T follicular helper cell (primary cell): ENCODE results near the gene TREM1.
"Not testable (repeated sequence)": the region's sequence is repeated elsewhere in the genome, so short reads cannot be mapped to it uniquely, and the experiment has no call there.

ENCODE experiments used
- DNase-seq: peaks from one replicate; pipeline ENCODE4 v3.0.0-alpha.2; 2020; ENCODE audit warnings: low read depth

Gene TREM1

GRCh38 chr6:41297248-41297647 lies 10.8 kb upstream of the TREM1 start:
- DNase-seq = not testable (repeated sequence)

DNA sequence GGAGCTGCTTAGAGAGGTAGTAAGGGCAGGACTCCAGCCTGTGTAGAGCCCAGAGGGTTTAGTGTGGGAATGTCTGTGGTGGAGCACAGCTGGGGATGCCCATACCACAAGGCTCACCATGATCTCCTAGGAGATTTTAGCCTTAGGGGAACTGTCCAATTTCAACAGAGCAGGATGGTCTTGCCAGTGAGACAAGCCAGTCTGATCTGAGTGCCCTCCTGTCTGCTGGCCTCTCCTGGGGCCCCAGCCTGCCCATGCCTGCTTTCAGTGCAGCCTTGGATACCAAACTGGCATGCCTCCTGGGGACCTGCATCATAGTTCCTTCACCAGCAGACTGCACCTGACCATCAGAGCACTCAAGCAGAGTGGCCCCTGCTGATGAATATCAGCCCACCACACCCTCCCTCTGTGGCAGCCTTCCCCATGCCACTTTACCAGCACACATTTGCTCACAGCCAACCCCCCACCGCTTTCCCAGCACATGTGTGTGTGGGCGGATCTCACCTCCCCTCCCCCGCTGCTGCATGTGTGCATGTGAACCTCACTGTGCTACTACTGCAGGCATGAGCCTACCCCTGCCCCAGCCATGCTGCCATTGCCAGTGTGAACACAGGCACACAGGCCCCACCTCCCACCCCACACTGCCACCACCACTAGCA lies 7.9 kb upstream of the TREM1 start:
- DNase-seq = no peak

DNA sequence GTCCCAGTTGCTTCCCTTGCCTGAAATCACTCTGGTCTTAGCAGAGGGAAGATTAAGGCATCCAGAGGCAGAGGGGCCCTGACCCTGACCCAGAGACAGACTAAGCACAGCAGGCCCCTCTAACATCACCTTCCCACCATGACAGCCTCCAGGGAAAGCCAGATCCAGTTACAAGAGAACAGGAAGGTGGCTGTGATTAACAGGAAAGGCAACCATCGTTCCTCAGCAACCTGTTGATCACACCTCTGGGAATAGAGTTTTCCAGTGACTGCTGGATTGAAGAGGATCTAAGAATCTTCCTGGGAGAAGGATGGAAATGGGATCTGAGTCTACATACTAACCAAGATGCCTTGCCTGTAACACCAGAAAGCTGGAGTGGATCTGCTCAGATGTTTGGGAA lies 5.2 kb upstream of the TREM1 start:
- no peak for DNase-seq

GRCh38 chr6:41289815-41290214 lies 3.3 kb upstream of the TREM1 start:
- DNase-seq = no peak

GRCh38 chr6:41288754-41289129 lies 2.3 kb upstream of the TREM1 start:
- no peak for DNase-seq

GRCh38 chr6:41288030-41288753 lies 1.7 kb upstream of the TREM1 start:
- DNase-seq = no peak

GRCh38 chr6:41284726-41285125 lies 1.8 kb downstream of the TREM1 start:
- no peak for DNase-seq

- no peak for DNase-seq
Observed at GRCh38 chr6:41283600-41283999, 2.9 kb downstream of the TREM1 start.

DNA sequence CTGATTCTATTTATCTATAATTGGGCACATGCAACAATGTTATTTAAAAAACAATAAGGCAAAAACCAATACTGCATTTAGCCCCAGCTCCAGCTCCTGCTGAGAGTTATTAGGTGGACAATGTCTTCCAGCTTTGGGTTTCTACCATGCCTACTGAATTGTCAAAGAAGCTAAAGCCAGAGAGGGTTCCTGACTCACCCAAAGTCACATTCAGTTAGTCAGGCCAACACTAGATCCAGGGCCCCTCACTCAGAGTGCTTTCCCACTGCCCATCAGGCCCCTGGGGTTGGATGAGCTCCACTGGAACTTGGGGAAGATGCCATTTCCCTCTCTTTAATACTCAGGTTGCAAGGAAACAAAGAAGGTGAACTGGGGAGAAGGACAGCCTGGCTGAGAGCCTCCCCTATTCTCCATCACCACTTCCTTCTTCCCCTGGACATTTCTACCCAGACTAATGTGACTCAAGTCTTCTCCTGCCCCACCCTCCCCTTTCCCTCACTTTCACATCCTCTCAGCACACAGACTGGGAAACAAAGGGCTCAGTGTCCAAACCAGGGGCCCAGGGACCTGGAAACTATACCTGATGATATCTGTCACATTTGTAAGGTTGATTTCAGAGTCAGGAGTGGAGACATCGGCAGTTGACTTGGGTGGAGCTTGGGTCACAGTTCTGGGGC lies 6.0 kb downstream of the TREM1 start:
- DNase-seq = no peak

GRCh38 chr6:41278699-41279405 lies 7.6 kb downstream of the TREM1 start:
- peak; percentile 43 for DNase-seq

DNA sequence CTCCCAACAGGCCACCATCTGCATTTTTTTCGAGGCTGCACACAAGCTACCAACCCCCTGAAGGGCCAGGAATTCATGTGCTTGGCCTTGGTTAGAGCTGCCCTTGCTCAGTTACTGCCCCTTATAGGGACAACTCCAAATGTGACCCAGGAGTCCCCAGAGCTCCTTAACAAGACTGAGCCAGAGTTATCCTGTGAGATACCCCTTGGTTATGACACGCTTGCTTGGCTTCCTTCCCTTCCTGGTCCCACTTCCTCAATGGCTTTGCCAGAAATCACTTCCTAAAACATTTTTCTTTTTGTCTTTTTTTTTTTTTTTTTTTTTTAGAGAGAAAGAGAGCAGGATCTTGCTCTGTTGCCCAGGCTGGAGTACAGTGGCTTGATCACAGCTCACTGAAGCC lies 8.9 kb downstream of the TREM1 start:
- no peak for DNase-seq

- DNase-seq = no peak
Observed at GRCh38 chr6:41275489-41275888, 11.0 kb downstream of the TREM1 start.

- DNase-seq = no peak
Observed at GRCh38 chr6:41274256-41274655, 12.2 kb downstream of the TREM1 start.

DNA sequence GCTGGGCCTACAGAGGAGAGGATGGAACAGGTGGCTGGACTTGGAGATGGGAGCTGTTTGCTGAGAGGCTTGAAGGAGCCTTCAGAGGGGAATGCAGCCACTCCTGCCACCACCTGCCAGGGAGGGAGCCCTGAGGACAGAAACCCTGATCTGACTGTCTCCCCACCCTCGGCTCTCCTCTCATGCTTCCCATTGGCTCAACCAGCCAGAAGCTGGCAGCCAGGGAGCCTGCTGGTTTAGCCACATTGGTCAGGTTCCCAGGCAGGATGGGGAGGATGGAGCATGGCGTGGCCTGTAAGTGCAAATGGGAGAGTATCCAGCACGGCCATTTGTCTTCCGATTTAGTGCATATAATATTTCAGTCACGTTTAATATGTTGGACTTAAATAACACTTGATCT lies 12.8 kb downstream of the TREM1 start:
- no peak for DNase-seq

GRCh38 chr6:41272591-41273240 lies 13.8 kb downstream of the TREM1 start:
- DNase-seq = no peak

DNA sequence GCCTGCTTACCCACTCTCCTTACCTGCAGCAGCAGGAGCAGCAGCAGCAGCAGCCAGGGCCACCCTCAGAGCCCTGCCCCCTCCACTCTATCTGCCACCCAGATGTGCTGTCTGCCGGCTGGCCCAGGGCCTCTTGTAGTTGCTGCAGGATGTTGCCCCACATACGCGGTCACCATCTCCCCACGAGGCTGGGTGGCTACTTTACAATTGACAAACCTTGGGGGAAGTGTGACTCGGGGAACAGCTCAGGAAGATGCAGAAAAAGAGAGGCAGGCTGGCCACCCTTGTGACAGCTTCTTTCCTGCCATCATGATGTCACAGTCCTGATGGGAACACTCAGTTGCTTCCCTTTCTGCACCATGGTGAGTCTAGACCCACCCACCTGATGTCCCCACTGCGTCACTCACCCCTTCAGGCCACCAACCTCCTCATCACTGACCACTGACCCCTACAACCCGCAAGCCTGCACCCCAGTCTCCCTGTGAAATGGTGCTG lies 14.5 kb downstream of the TREM1 start:
- no peak for DNase-seq

GRCh38 chr6:41269716-41270115 lies 16.8 kb downstream of the TREM1 start:
- no peak for DNase-seq

DNA sequence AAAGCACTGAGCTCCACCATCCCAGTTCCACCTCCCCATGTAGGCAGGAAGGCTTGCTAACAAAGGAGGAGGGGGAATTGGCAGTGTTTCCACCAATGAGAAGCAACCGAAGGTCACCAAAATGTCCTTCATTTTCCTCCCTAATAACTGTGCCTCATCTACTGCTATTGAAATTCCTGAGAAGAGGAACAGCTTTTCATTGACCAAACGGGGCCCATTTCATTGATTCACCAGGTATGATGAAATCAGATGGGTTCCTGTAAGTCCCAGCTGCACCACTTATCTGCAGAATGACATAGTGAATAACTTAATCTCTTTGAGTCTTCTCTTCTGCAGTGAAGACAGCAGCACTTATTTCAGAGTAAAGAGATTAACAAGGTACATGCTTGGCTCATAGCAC lies 17.3 kb downstream of the TREM1 start:
- DNase-seq = no peak

- DNase-seq = no peak
Observed at GRCh38 chr6:41268478-41268877, 18.0 kb downstream of the TREM1 start.

- DNase-seq = no peak
Observed at GRCh38 chr6:41266541-41266940, 19.9 kb downstream of the TREM1 start.

GRCh38 chr6:41263267-41263666 lies 23.2 kb downstream of the TREM1 start:
- DNase-seq = no peak

DNA sequence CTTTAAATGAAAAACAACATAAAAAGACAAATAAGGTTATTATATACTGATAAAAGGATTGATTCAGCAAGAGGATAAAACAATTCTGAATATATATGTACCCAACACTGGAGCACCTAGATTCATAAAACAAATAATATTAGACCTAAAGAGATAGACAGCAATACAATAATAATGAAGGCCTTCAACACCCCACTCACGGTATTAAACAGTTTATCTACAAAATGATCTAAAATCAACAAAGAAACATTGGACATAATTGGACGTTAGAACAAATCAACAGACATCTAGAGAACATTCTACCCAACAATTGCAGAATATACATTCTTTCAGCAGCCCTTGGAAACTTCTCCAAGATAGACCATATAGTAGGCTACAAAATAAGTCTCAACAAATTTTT lies 24.1 kb downstream of the TREM1 start:
- DNase-seq = no peak
